22Rv1 (cell line): ENCODE measurements around the gene GPN2.

Experiments
- ZFX ChIP-seq: fragments of 450-650 bp; IDR thresholded peaks from 2 replicates; pipeline ENCODE4 v1.6.1; 2017; ENCODE audit warnings: antibody characterized with exemption, borderline replicate concordance
- TF ChIP-seq, protein P1 (sequence below): fragments of 450-650 bp; IDR thresholded peaks from 2 replicates; pipeline ENCODE4 v1.5.1; 2017; ENCODE audit warnings: mild to moderate bottlenecking

DNA sequence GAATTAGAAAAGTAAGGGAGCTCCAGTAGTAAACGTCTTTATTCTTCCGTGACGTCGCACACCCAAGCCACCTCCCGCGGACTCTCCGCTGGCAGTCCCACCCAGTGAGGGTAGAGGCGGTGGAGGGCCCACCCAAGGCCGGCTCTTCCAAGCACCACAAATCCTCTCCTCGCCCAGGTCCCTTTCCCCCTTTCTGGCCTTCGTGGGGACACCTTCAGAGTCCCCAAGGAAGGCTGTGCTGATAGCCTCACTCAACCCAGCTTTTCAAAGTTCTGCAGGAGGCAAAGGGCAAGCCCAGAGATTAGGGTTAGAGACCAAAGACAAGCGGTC lies 349 bp upstream of the GPN2 start:
- TF ChIP-seq, protein P1, sequence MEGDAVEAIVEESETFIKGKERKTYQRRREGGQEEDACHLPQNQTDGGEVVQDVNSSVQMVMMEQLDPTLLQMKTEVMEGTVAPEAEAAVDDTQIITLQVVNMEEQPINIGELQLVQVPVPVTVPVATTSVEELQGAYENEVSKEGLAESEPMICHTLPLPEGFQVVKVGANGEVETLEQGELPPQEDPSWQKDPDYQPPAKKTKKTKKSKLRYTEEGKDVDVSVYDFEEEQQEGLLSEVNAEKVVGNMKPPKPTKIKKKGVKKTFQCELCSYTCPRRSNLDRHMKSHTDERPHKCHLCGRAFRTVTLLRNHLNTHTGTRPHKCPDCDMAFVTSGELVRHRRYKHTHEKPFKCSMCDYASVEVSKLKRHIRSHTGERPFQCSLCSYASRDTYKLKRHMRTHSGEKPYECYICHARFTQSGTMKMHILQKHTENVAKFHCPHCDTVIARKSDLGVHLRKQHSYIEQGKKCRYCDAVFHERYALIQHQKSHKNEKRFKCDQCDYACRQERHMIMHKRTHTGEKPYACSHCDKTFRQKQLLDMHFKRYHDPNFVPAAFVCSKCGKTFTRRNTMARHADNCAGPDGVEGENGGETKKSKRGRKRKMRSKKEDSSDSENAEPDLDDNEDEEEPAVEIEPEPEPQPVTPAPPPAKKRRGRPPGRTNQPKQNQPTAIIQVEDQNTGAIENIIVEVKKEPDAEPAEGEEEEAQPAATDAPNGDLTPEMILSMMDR, result no peak
- no peak for TF ChIP-seq ZFX
